HepG2 (cell line): ENCODE measurements around the gene SYVN1. TPM values are rescaled to one million over a fixed set of nuclear protein-coding genes. Genes with fewer than 3 reads are reported as not detected.
A peak's percentile ranks its signal among the peaks of the same experiment; 100 is the strongest.

Experiments used
- AHDC1 ChIP-seq: sonication (generic); formaldehyde crosslinking; IDR thresholded peaks from 2 replicates; pipeline ENCODE4 v1.5.1; 2020; ENCODE audit warnings: mild to moderate bottlenecking, missing genetic modification reagents, borderline replicate concordance
- ATAD3A ChIP-seq: sonication (generic); formaldehyde crosslinking; IDR thresholded peaks from 2 replicates; pipeline ENCODE4 v1.4.0; 2020; ENCODE audit warnings: missing genetic modification reagents
- DR1 ChIP-seq: sonication (generic); formaldehyde crosslinking; IDR thresholded peaks from 2 replicates; pipeline ENCODE4 v1.8.0; 2021; ENCODE audit warnings: mild to moderate bottlenecking, missing genetic modification reagents, inconsistent platforms
- HOXA5 ChIP-seq: sonication (generic); formaldehyde crosslinking; IDR thresholded peaks from 2 replicates; pipeline ENCODE4 v1.4.0; 2020; ENCODE audit warnings: missing genetic modification reagents
- KDM2A ChIP-seq: sonication (generic); formaldehyde crosslinking; IDR thresholded peaks from 2 replicates; pipeline ENCODE4 v1.4.0; 2020; ENCODE audit warnings: low read depth, missing genetic modification reagents, borderline replicate concordance
- LBX2 ChIP-seq: sonication (generic); formaldehyde crosslinking; IDR thresholded peaks from 2 replicates; pipeline ENCODE4 v1.5.0; 2020; ENCODE audit warnings: missing genetic modification reagents, mild to moderate bottlenecking, borderline replicate concordance
- MAFG ChIP-seq: sonication (generic); formaldehyde crosslinking; IDR thresholded peaks from 2 replicates; pipeline ENCODE4 v1.5.1; 2020; ENCODE audit warnings: mild to moderate bottlenecking, missing genetic modification reagents
- PAF1 ChIP-seq: IDR thresholded peaks from 2 replicates; pipeline ENCODE4 v1.6.1; 2016; ENCODE audit warnings: missing genetic modification reagents, missing compliant biosample characterization
- PTBP1 ChIP-seq: fragments of 200-400 bp; formaldehyde crosslinking; IDR thresholded peaks from 2 replicates; pipeline ENCODE4 v1.6.1; 2018; ENCODE audit warnings: low read length, low read depth; ENCODE audit not compliant: poor library complexity, severe bottlenecking
- TP53 ChIP-seq: sonication (generic); formaldehyde crosslinking; conservative IDR thresholded peaks from 2 replicates; pipeline ENCODE4 v1.4.0; 2020; ENCODE audit warnings: missing genetic modification reagents
- TRIM24 ChIP-seq: sonication (generic); formaldehyde crosslinking; IDR thresholded peaks from 2 replicates; pipeline ENCODE4 v1.8.0; 2022; ENCODE audit warnings: mild to moderate bottlenecking, missing genetic modification reagents
- ZKSCAN5 ChIP-seq: sonication (generic); formaldehyde crosslinking; IDR thresholded peaks from 2 replicates; pipeline ENCODE4 v1.5.1; 2020; ENCODE audit warnings: mild to moderate bottlenecking, missing genetic modification reagents
- ZNF205 ChIP-seq: IDR thresholded peaks from 2 replicates; pipeline ENCODE4 v1.6.1; 2018; ENCODE audit warnings: missing biosample characterization, missing genetic modification reagents
- ZNF225 ChIP-seq: sonication (generic); formaldehyde crosslinking; IDR thresholded peaks from 2 replicates; pipeline ENCODE4 v1.4.0; 2020; ENCODE audit warnings: mild to moderate bottlenecking, missing genetic modification reagents
- ZSCAN22 ChIP-seq: sonication (generic); formaldehyde crosslinking; IDR thresholded peaks from 2 replicates; pipeline ENCODE4 v1.4.0; 2020; ENCODE audit warnings: mild to moderate bottlenecking, missing genetic modification reagents
- ZSCAN9 ChIP-seq: IDR thresholded peaks from 2 replicates; pipeline ENCODE4 v1.6.1; 2016; ENCODE audit warnings: borderline replicate concordance
- polyA plus RNA-seq, 8 experiments: library from polyadenylated mRNA; depleted of rRNA in 3 of 8; stranded (reverse) in 7 of 8; unstranded in 1 of 8; fragments of >200 nt; fragmentation: Illumina TruSeq in 4 of 8; extraction: Trizol in 4 of 8; gene quantifications; 2 replicates each; pipeline versions ENCODE4 v1.2.1 to v1.2.3, GENCODE V29; 2011 to 2016; ENCODE audit warnings: low read depth in 4 of 8, missing spikeins in 1 of 8, mixed read lengths in 1 of 8; ENCODE audit not compliant: insufficient read depth in 1 of 8
- total RNA-seq, 5 experiments: library from RNA; depleted of rRNA; stranded (reverse); fragments of >200 nt; fragmentation: Illumina TruSeq; extraction: Trizol; gene quantifications; 2 replicates each; pipeline ENCODE4 v1.2.3, GENCODE V29; 2016; ENCODE audit warnings: low read depth in 1 of 5
- TF ChIP-seq, protein P1 (sequence below): sonication (generic); formaldehyde crosslinking; IDR thresholded peaks from 2 replicates; pipeline ENCODE4 v1.8.1; 2023; ENCODE audit warnings: mild to moderate bottlenecking, missing genetic modification reagents, borderline replicate concordance
- TF ChIP-seq, protein P2 (sequence below): sonication (generic); formaldehyde crosslinking; conservative IDR thresholded peaks from 2 replicates; pipeline ENCODE4 v1.4.0; 2020; ENCODE audit warnings: mild to moderate bottlenecking, missing genetic modification reagents, moderate library complexity

Gene SYVN1
- total and polyA plus RNA-seq, 2 of the 13 experiments (the other 11 are each of a cell fraction or from before 2014, with no cell fraction given), result 10.3 to 22.5 TPM

- TF ChIP-seq, protein P1, sequence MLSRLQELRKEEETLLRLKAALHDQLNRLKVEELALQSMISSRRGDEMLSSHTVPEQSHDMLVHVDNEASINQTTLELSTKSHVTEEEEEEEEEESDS (CRISPR knock-in tag), result no peak
- no peak for TF ChIP-seq PAF1
- TF ChIP-seq ATAD3A, result no peak
- no peak for TF ChIP-seq LBX2 (CRISPR knock-in tag)
- peak; percentile 91 for TF ChIP-seq ZSCAN22
- peak; percentile 35; the same call in 1 of the 2 replicates for TF ChIP-seq DR1
- peak; percentile 92 for TF ChIP-seq ZNF205
- peak; percentile 64 for TF ChIP-seq PTBP1
- TF ChIP-seq ZKSCAN5 (CRISPR knock-in tag), result no peak
- peak; percentile 67; the same call in 1 of the 2 replicates for TF ChIP-seq TP53
- TF ChIP-seq, protein P2, sequence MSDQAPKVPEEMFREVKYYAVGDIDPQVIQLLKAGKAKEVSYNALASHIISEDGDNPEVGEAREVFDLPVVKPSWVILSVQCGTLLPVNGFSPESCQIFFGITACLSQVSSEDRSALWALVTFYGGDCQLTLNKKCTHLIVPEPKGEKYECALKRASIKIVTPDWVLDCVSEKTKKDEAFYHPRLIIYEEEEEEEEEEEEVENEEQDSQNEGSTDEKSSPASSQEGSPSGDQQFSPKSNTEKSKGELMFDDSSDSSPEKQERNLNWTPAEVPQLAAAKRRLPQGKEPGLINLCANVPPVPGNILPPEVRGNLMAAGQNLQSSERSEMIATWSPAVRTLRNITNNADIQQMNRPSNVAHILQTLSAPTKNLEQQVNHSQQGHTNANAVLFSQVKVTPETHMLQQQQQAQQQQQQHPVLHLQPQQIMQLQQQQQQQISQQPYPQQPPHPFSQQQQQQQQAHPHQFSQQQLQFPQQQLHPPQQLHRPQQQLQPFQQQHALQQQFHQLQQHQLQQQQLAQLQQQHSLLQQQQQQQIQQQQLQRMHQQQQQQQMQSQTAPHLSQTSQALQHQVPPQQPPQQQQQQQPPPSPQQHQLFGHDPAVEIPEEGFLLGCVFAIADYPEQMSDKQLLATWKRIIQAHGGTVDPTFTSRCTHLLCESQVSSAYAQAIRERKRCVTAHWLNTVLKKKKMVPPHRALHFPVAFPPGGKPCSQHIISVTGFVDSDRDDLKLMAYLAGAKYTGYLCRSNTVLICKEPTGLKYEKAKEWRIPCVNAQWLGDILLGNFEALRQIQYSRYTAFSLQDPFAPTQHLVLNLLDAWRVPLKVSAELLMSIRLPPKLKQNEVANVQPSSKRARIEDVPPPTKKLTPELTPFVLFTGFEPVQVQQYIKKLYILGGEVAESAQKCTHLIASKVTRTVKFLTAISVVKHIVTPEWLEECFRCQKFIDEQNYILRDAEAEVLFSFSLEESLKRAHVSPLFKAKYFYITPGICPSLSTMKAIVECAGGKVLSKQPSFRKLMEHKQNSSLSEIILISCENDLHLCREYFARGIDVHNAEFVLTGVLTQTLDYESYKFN, result peak; percentile 61
- TF ChIP-seq ZNF225 (CRISPR knock-in tag), result 0 out of 2 replicates have a peak, but pooled peaks have one; percentile 21
- no peak for TF ChIP-seq ZSCAN9 (CRISPR knock-in tag)
- peak; percentile 63; the same call in 1 of the 2 replicates for TF ChIP-seq AHDC1 (CRISPR knock-in tag)
- TF ChIP-seq KDM2A (CRISPR knock-in tag), result peak; percentile 88
- no peak for TF ChIP-seq TRIM24
- peak; percentile 71; the same call in 1 of the 2 replicates for TF ChIP-seq HOXA5
- no peak for TF ChIP-seq MAFG (CRISPR knock-in tag)
Measured at GRCh38 chr11:65095974-65096806, 38.1 kb downstream of the SYVN1 start, which contains the start of gene VPS51 (continued).
